Measurements from ENCODE around the gene CAPN3.

CAPN3 gene

GRCh38 chr15:42453826-42454225 is 94.5 kb downstream of the CAPN3 start:
- DNase-seq (ENCODE audit: low read depth): no peak

- DNase-seq (ENCODE audit: low read depth): no peak
Measured at GRCh38 chr15:42456531-42456930, 97.2 kb downstream of the CAPN3 start.

- DNase-seq (ENCODE audit: low read depth): peak; percentile 76
Measured at GRCh38 chr15:42456971-42457370, 97.7 kb downstream of the CAPN3 start.

GRCh38 chr15:42457445-42458442 is 98.4 kb downstream of the CAPN3 start:
- peak; percentile 96 for DNase-seq (ENCODE audit: low read depth)

GRCh38 chr15:42461261-42461660 is 102.0 kb downstream of the CAPN3 start:
- DNase-seq (ENCODE audit: low read depth): peak; percentile 9
